H9 (cell line): ENCODE results near the gene IFNG-AS1. TPM values are rescaled to one million over a fixed set of nuclear protein-coding genes. Genes with fewer than 3 reads are reported as not detected.

Experiments used
- DNase-seq: peaks from one replicate; pipeline ENCODE4 v3.0.0-alpha.2; 2017
- H2AFZ ChIP-seq: one replicate; pipeline ENCODE4 v1.6.1; 2013; ENCODE audit warnings: mild to moderate bottlenecking, low read length, control low read depth, moderate library complexity
- H2AK5ac ChIP-seq: 2 replicates; pipeline ENCODE4 v1.6.1; 2013; ENCODE audit warnings: low read length, control low read depth, mixed read lengths; ENCODE audit not compliant: insufficient read length
- H2BK120ac ChIP-seq: one replicate; pipeline ENCODE4 v1.6.1; 2013; ENCODE audit warnings: low read depth, mild to moderate bottlenecking, low read length, control low read depth, inconsistent platforms; ENCODE audit not compliant: poor library complexity, severe bottlenecking
- H2BK12ac ChIP-seq: 2 replicates; pipeline ENCODE4 v1.6.1; 2013; ENCODE audit warnings: low read length, control low read depth, mixed read lengths, low read depth; ENCODE audit not compliant: insufficient read length
- H2BK15ac ChIP-seq: 2 replicates; pipeline ENCODE4 v1.6.1; 2013; ENCODE audit warnings: low read depth, low read length, control low read depth
- H2BK20ac ChIP-seq: one replicate; pipeline ENCODE4 v1.6.1; 2013; ENCODE audit warnings: low read depth, mild to moderate bottlenecking, low read length, control low read depth, inconsistent platforms; ENCODE audit not compliant: poor library complexity, severe bottlenecking
- H2BK5ac ChIP-seq: 2 replicates; pipeline ENCODE4 v1.6.1; 2013; ENCODE audit warnings: low read length, control low read depth, mixed read lengths; ENCODE audit not compliant: insufficient read length
- H3K14ac ChIP-seq: 2 replicates; pipeline ENCODE4 v1.6.1; 2013; ENCODE audit warnings: low read length, control low read depth; ENCODE audit not compliant: insufficient read depth
- H3K18ac ChIP-seq: 2 replicates; pipeline ENCODE4 v1.6.1; 2013; ENCODE audit warnings: low read depth, mild to moderate bottlenecking, mixed read lengths, low read length, control low read depth; ENCODE audit not compliant: insufficient read length
- H3K23ac ChIP-seq: 2 replicates; pipeline ENCODE4 v1.6.1; 2013; ENCODE audit warnings: low read length, control low read depth, mixed read lengths, low read depth; ENCODE audit not compliant: insufficient read length
- H3K23me2 ChIP-seq: 2 replicates; pipeline ENCODE4 v1.6.1; 2013; ENCODE audit warnings: low read depth, mild to moderate bottlenecking, mixed read lengths, low read length, control low read depth; ENCODE audit not compliant: insufficient read length, poor library complexity, severe bottlenecking
- H3K27ac ChIP-seq: 2 replicates; pipeline ENCODE4 v1.5.1; 2013; ENCODE audit warnings: low read length, control low read depth, mixed read lengths, low read depth; ENCODE audit not compliant: insufficient read length
- H3K27me3 ChIP-seq: 2 replicates; pipeline ENCODE4 v1.6.1; 2013; ENCODE audit warnings: low read length, control low read depth, inconsistent platforms; ENCODE audit not compliant: insufficient read depth
- H3K4ac ChIP-seq: 2 replicates; pipeline ENCODE4 v1.6.1; 2013; ENCODE audit warnings: low read depth, mild to moderate bottlenecking, control low read depth, inconsistent platforms, low read length, moderate library complexity
- H3K4me1 ChIP-seq: 2 replicates; pipeline ENCODE4 v1.6.1; 2013; ENCODE audit warnings: low read length, control low read depth, inconsistent platforms; ENCODE audit not compliant: insufficient read depth
- H3K4me2 ChIP-seq: 2 replicates; pipeline ENCODE4 v1.6.1; 2013; ENCODE audit warnings: low read length, control low read depth, mixed read lengths; ENCODE audit not compliant: insufficient read length, insufficient read depth
- H3K56ac ChIP-seq: 2 replicates; pipeline ENCODE4 v1.6.1; 2013; ENCODE audit warnings: low read depth, mild to moderate bottlenecking, mixed read lengths, low read length, control low read depth; ENCODE audit not compliant: insufficient read length
- H3K79me1 ChIP-seq: 2 replicates; pipeline ENCODE4 v1.6.1; 2013; ENCODE audit warnings: low read depth, mild to moderate bottlenecking, moderate library complexity, low read length, control low read depth, inconsistent platforms; ENCODE audit not compliant: insufficient read depth, poor library complexity, severe bottlenecking
- H3K79me2 ChIP-seq: 2 replicates; pipeline ENCODE4 v1.6.1; 2013; ENCODE audit warnings: low read length, control low read depth, inconsistent platforms; ENCODE audit not compliant: insufficient read depth
- H3K9ac ChIP-seq: 2 replicates; pipeline ENCODE4 v1.6.1; 2013; ENCODE audit warnings: low read length, control low read depth, mixed read lengths; ENCODE audit not compliant: insufficient read length; ENCODE audit errors: extremely low read depth
- H3K9me3 ChIP-seq: one replicate; pipeline ENCODE4 v1.6.1; 2013; ENCODE audit warnings: low read depth, low read length, inconsistent platforms; ENCODE audit not compliant: control insufficient read depth
- H3T11ph ChIP-seq: one replicate; pipeline ENCODE4 v1.6.1; 2013; ENCODE audit warnings: mild to moderate bottlenecking, low read length, control low read depth, inconsistent platforms
- H4K20me1 ChIP-seq: one replicate; pipeline ENCODE4 v1.6.1; 2013; ENCODE audit not compliant: control insufficient read depth, insufficient read length, insufficient read depth
- H4K5ac ChIP-seq: 2 replicates; pipeline ENCODE4 v1.6.1; 2013; ENCODE audit warnings: low read depth, mild to moderate bottlenecking, mixed read lengths, low read length, control low read depth; ENCODE audit not compliant: insufficient read length
- H4K8ac ChIP-seq: replicated peaks from 2 replicates; pipeline ENCODE4 v1.6.1; 2013; ENCODE audit warnings: low read length, control low read depth, mixed read lengths, low read depth; ENCODE audit not compliant: insufficient read length
- H4K91ac ChIP-seq: 2 replicates; pipeline ENCODE4 v1.6.1; 2013; ENCODE audit warnings: low read depth, mild to moderate bottlenecking, moderate library complexity, mixed read lengths, low read length, control low read depth; ENCODE audit not compliant: insufficient read length
- H3K27ac Mint-ChIP-seq, 3 experiments: 2 replicates in 2 of 3; 3 replicates in 1 of 3; pipeline ENCODE4 v1.8.0; 2020 to 2021; ENCODE audit warnings: mixed read lengths in 3 of 3, mild to moderate bottlenecking in 1 of 3, moderate library complexity in 1 of 3
- H3K27me3 Mint-ChIP-seq: 2 replicates; pipeline ENCODE4 v1.8.0; 2021; ENCODE audit warnings: low read depth, mild to moderate bottlenecking, moderate library complexity, mixed read lengths
- H3K36me3 Mint-ChIP-seq, 3 experiments: 2 replicates in 2 of 3; 3 replicates in 1 of 3; pipeline ENCODE4 v1.8.0; 2020 to 2021; ENCODE audit warnings: low read depth in 3 of 3, mixed read lengths in 3 of 3; ENCODE audit not compliant: insufficient read depth in 1 of 3
- H3K4me1 Mint-ChIP-seq, 2 experiments: 2 replicates each; pipeline ENCODE4 v1.8.0; 2020; ENCODE audit warnings: mixed read lengths in 2 of 2
- H3K4me3 Mint-ChIP-seq, 2 experiments: 2 replicates in 1 of 2; 3 replicates in 1 of 2; pipeline ENCODE4 v1.8.0; 2020 to 2021; ENCODE audit warnings: mild to moderate bottlenecking in 2 of 2, mixed read lengths in 2 of 2, moderate library complexity in 1 of 2
- H3K9me3 Mint-ChIP-seq, 2 experiments: 2 replicates in 1 of 2; 3 replicates in 1 of 2; pipeline ENCODE4 v1.8.0; 2020; ENCODE audit warnings: mild to moderate bottlenecking in 2 of 2, mixed read lengths in 2 of 2, moderate library complexity in 1 of 2
- CTCF ChIP-seq: fragments of 200-600 bp; sonication (generic); conservative IDR thresholded peaks from 3 replicates; pipeline ENCODE4 v1.8.0; 2021; ENCODE audit warnings: antibody characterized with exemption, mild to moderate bottlenecking
- WGBS: extraction: QIAGEN DNeasy Blood & Tissue Kit; methylation state at CpG from one replicate; pipeline ENCODE4 v1.1.7; 2013; ENCODE audit warnings: missing lambda C conversion rate, low lambda C conversion rate, mixed read lengths; ENCODE audit not compliant: insufficient read length; ENCODE audit errors: extremely low coverage; 5-methylcytosine and 5-hydroxymethylcytosine counted together
- total RNA-seq: library from RNA; stranded (reverse); gene quantifications from 2 replicates; pipeline ENCODE4 v1.2.1, GENCODE V29; 2021

The IFNG-AS1 gene
- total RNA-seq, 1 experiment from 2014 or later: not detected

- no peak overlapping the region for H2BK12ac ChIP-seq
- H4K91ac ChIP-seq: no peak overlapping the region
- H3K4me2 ChIP-seq: no peak overlapping the region
- H3K56ac ChIP-seq: no peak overlapping the region
- Mint-ChIP-seq H3K27me3 (no peaks in the 10 kb centered on the region; the same call in 1 of the 2 replicates), H3K4me1 (no peaks in the 10 kb centered on the region), H3K9me3 (no peaks in the 10 kb centered on the region), H3K27ac (no peak overlapping the region), H3K4me3 (no peak overlapping the region), H3K36me3 (no peaks in the 10 kb centered on the region)
- H3K79me1 ChIP-seq: no peaks in the 10 kb centered on the region
- no peak overlapping the region for H3K27ac ChIP-seq
- H2BK20ac ChIP-seq: no peak overlapping the region
- no peak overlapping the region for H3K9ac ChIP-seq
- H3K4me1 ChIP-seq: no peaks in the 10 kb centered on the region
- H3K14ac ChIP-seq: no peak overlapping the region
- no peak overlapping the region for H3K4ac ChIP-seq
- WGBS: no CpG with 5 or more reads among the region's 7 CpGs
- no peaks in the 10 kb centered on the region for H3K9me3 ChIP-seq
- H3K23ac ChIP-seq: no peak overlapping the region
- H3K79me2 ChIP-seq: no peaks in the 10 kb centered on the region
- no peaks in the 10 kb centered on the region for H3K27me3 ChIP-seq
- H2AK5ac ChIP-seq: no peak overlapping the region
- no peak overlapping the region for H2AFZ ChIP-seq
- no peak overlapping the region for H2BK5ac ChIP-seq
- H3K18ac ChIP-seq: no peak overlapping the region
- no peak for DNase-seq
- H3T11ph ChIP-seq: no peak overlapping the region
- H4K20me1 ChIP-seq: no peaks in the 10 kb centered on the region
- no peak overlapping the region for H4K5ac ChIP-seq
- no peaks in the 10 kb centered on the region for H3K23me2 ChIP-seq
- H2BK15ac ChIP-seq: no peak overlapping the region
- no peak for TF ChIP-seq CTCF
- H4K8ac ChIP-seq: no peak overlapping the region
- H2BK120ac ChIP-seq: no peak overlapping the region
These were observed 39.4 kb downstream of the IFNG-AS1 start for GRCh38 chr12:68028647-68029046.
